Vagina (tissue), 2 donors: ENCODE measurements around the gene MTERF4.

Experiments
- POLR2A ChIP-seq, 2 donors: fragments of 450-650 bp; IDR thresholded peaks; one replicate each; pipeline ENCODE4 v1.6.1; 2017; ENCODE audit warnings: antibody characterized with exemption in 2 of 2, mild to moderate bottlenecking in 2 of 2, moderate library complexity in 2 of 2
- TF ChIP-seq, protein P1 (sequence below), 3 experiments: fragments of 450-650 bp in 2 of 3; fragments of 200-600 bp in 1 of 3; sonication (generic) in 1 of 3; IDR thresholded peaks; one replicate each; pipeline ENCODE4 v1.5.1; 2017 to 2019; ENCODE audit warnings: antibody characterized with exemption in 3 of 3, mild to moderate bottlenecking in 2 of 3, moderate library complexity in 2 of 3

GRCh38 chr2:241129086-241129871 is 27.2 kb upstream of the MTERF4 start:
- TF ChIP-seq, protein P1, sequence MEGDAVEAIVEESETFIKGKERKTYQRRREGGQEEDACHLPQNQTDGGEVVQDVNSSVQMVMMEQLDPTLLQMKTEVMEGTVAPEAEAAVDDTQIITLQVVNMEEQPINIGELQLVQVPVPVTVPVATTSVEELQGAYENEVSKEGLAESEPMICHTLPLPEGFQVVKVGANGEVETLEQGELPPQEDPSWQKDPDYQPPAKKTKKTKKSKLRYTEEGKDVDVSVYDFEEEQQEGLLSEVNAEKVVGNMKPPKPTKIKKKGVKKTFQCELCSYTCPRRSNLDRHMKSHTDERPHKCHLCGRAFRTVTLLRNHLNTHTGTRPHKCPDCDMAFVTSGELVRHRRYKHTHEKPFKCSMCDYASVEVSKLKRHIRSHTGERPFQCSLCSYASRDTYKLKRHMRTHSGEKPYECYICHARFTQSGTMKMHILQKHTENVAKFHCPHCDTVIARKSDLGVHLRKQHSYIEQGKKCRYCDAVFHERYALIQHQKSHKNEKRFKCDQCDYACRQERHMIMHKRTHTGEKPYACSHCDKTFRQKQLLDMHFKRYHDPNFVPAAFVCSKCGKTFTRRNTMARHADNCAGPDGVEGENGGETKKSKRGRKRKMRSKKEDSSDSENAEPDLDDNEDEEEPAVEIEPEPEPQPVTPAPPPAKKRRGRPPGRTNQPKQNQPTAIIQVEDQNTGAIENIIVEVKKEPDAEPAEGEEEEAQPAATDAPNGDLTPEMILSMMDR (IDR thresholded peaks at IDR 0.05) = no peak
- no peak for TF ChIP-seq POLR2A (IDR thresholded peaks at IDR 0.05)
